HepG2 (cell line): ENCODE measurements around the gene HYLS1. TPM values are rescaled to one million over a fixed set of nuclear protein-coding genes. Genes with fewer than 3 reads are reported as not detected.

Experiments used
- ATAC-seq: fragments of 200-7000 bp; cut with Tn5 transposase; 3 replicates; pipeline ENCODE4 v1.9.1; 2020; ENCODE audit warnings: mild to moderate bottlenecking, moderate library complexity
- BruUV-seq: library from RNA; stranded (reverse); fragments of 400-500 nt; replicated peaks from 2 replicates; lab custom pipeline; 2021; lab: Mats Ljungman, UMichigan
- CTCF ChIA-PET: fragments of 300-600 bp; formaldehyde crosslinking; extraction: SDS; loops from one replicate; lab custom pipeline; 2021; ENCODE audit warnings: low total read pairs, inconsistent platforms, low intra/inter-chr PET ratio; lab: Yijun Ruan, JAX
- POLR2A ChIA-PET: fragments of 350-600 bp; sonication (Branson Sonifier 250); formaldehyde crosslinking; loops from one replicate; lab custom pipeline; 2020; ENCODE audit warnings: antibody characterized with exemption, inconsistent platforms; lab: Yijun Ruan, JAX
- DNase-seq: peaks from one replicate; pipeline ENCODE4 v3.0.0-alpha.2; 2015; ENCODE audit warnings: low spot score
- FAIRE-seq: peaks from 3 replicates; lab custom pipeline; 2011; peaks lifted over from hg19 to GRCh38; lab: Jason Lieb, UNC
- H2AFZ ChIP-seq: one replicate; pipeline ENCODE4 v1.6.1; 2011; ENCODE audit warnings: low read length, inconsistent platforms
- H3K27ac ChIP-seq: fragments of 300-600 bp; 3 replicates; pipeline ENCODE4 v1.8.0; 2011; ENCODE audit warnings: mixed run types, mild to moderate bottlenecking, mixed read lengths, low read length, inconsistent platforms; ENCODE audit not compliant: insufficient read depth; ENCODE audit errors: extremely low read length
- H3K27me3 ChIP-seq, 2 experiments: fragments of 200-600 bp in 1 of 2; 2 replicates in 1 of 2; 3 replicates in 1 of 2; pipeline versions ENCODE4 v1.6.0 to v1.8.0; 2011; ENCODE audit warnings: low read length in 2 of 2, mild to moderate bottlenecking in 2 of 2, moderate library complexity in 2 of 2, inconsistent platforms in 1 of 2; ENCODE audit not compliant: insufficient read depth in 2 of 2, control insufficient read depth in 1 of 2
- H3K36me3 ChIP-seq, 2 experiments: fragments of 200-600 bp in 1 of 2; replicated peaks in 1 of 2; 2 replicates in 1 of 2; 3 replicates in 1 of 2; pipeline versions ENCODE4 v1.5.1 to v1.8.0; 2011; ENCODE audit warnings: low read length in 2 of 2, inconsistent platforms in 1 of 2; ENCODE audit not compliant: insufficient read depth in 2 of 2, control insufficient read depth in 1 of 2
- H3K4me1 ChIP-seq: 2 replicates; pipeline ENCODE4 v1.5.1; 2012; ENCODE audit warnings: low read length, inconsistent platforms; ENCODE audit not compliant: insufficient read depth
- H3K4me2 ChIP-seq: 2 replicates; pipeline ENCODE4 v1.6.0; 2011; ENCODE audit warnings: low read depth, low read length, inconsistent platforms
- H3K4me3 ChIP-seq, 3 experiments: fragments of 200-600 bp in 1 of 3; sonication (generic), shearing (Covaris generic) in 1 of 3; replicated peaks in 1 of 3; 2 replicates each; pipeline ENCODE4 v1.5.1; 2011 to 2016; ENCODE audit warnings: low read length in 3 of 3, inconsistent platforms in 2 of 3, low read depth in 2 of 3, mild to moderate bottlenecking in 2 of 3, control low read depth in 1 of 3, mixed read lengths in 1 of 3; ENCODE audit not compliant: insufficient read depth in 1 of 3
- H3K79me2 ChIP-seq: one replicate; pipeline ENCODE4 v1.6.1; 2011; ENCODE audit warnings: low read length, inconsistent platforms; ENCODE audit not compliant: insufficient read depth
- H3K9ac ChIP-seq: 2 replicates; pipeline ENCODE4 v1.6.0; 2011; ENCODE audit warnings: mild to moderate bottlenecking, low read depth, low read length, inconsistent platforms; ENCODE audit not compliant: insufficient read depth
- H3K9me3 ChIP-seq: 2 replicates; pipeline ENCODE4 v1.5.1; 2012; ENCODE audit warnings: mild to moderate bottlenecking, low read length
- H4K20me1 ChIP-seq: 2 replicates; pipeline ENCODE4 v1.6.0; 2011; ENCODE audit warnings: inconsistent platforms, mild to moderate bottlenecking, low read length, moderate library complexity; ENCODE audit not compliant: insufficient read depth
- HNF4A ChIP-seq: sonication (generic); formaldehyde crosslinking; IDR thresholded peaks from 2 replicates; pipeline ENCODE4 v1.4.0; 2020; ENCODE audit warnings: missing genetic modification reagents
- NAIF1 ChIP-seq: sonication (generic); formaldehyde crosslinking; IDR thresholded peaks from 2 replicates; pipeline ENCODE4 v1.5.0; 2020; ENCODE audit warnings: mild to moderate bottlenecking, missing genetic modification reagents, borderline replicate concordance
- NCOA1 ChIP-seq: sonication (generic); formaldehyde crosslinking; IDR thresholded peaks from 2 replicates; pipeline ENCODE4 v1.9.0; 2021; ENCODE audit warnings: missing genetic modification reagents
- NCOR1 ChIP-seq: fragments of 200-600 bp; sonication (generic); IDR thresholded peaks from 2 replicates; pipeline ENCODE4 v1.7.0; 2017; ENCODE audit warnings: antibody characterized with exemption, low read length, borderline replicate concordance
- ZNF343 ChIP-seq: sonication (generic); formaldehyde crosslinking; IDR thresholded peaks from 2 replicates; pipeline ENCODE4 v1.4.0; 2020; ENCODE audit warnings: mild to moderate bottlenecking, missing genetic modification reagents
- ZNF670 ChIP-seq: sonication (generic); formaldehyde crosslinking; IDR thresholded peaks from 2 replicates; pipeline ENCODE4 v1.8.0; 2022; ENCODE audit warnings: mild to moderate bottlenecking, missing genetic modification reagents, borderline replicate concordance
- WGBS: methylation state at CpG from one replicate; pipeline ENCODE4 v1.1.6; 2017; ENCODE audit warnings: low lambda C conversion rate; 5-methylcytosine and 5-hydroxymethylcytosine counted together
- in situ Hi-C: cut with HindIII; loops from 2 replicates; pipeline ENCODE4 v1.10.0; 2017; ENCODE audit warnings: low pct_unique_long_range_greater_than_20kb; ENCODE audit not compliant: extremely low pct_ligation_motif_present
- intact Hi-C: fragments of 100-400 bp; cut with micrococcal nuclease; formaldehyde crosslinking; loops from one replicate; pipeline ENCODE4 v1.10.0; 2022; ENCODE audit not compliant: unreplicated experiment
- polyA plus RNA-seq, 8 experiments: library from polyadenylated mRNA; depleted of rRNA in 3 of 8; stranded (reverse) in 7 of 8; unstranded in 1 of 8; fragments of >200 nt; fragmentation: Illumina TruSeq in 4 of 8; extraction: Trizol in 4 of 8; gene quantifications; 2 replicates each; pipeline versions ENCODE4 v1.2.1 to v1.2.3, GENCODE V29; 2011 to 2016; ENCODE audit warnings: low read depth in 4 of 8, missing spikeins in 1 of 8, mixed read lengths in 1 of 8; ENCODE audit not compliant: insufficient read depth in 1 of 8
- total RNA-seq, 5 experiments: library from RNA; depleted of rRNA; stranded (reverse); fragments of >200 nt; fragmentation: Illumina TruSeq; extraction: Trizol; gene quantifications; 2 replicates each; pipeline ENCODE4 v1.2.3, GENCODE V29; 2016; ENCODE audit warnings: low read depth in 1 of 5
- TF ChIP-seq, protein P1 (sequence below): sonication (generic); formaldehyde crosslinking; IDR thresholded peaks from 2 replicates; pipeline ENCODE4 v1.4.0; 2020; ENCODE audit warnings: missing genetic modification reagents

Gene HYLS1
- total and polyA plus RNA-seq, 2 of the 13 experiments (the other 11 are each of a cell fraction or from before 2014, with no cell fraction given), result 1.3 to 3.8 TPM

DNA sequence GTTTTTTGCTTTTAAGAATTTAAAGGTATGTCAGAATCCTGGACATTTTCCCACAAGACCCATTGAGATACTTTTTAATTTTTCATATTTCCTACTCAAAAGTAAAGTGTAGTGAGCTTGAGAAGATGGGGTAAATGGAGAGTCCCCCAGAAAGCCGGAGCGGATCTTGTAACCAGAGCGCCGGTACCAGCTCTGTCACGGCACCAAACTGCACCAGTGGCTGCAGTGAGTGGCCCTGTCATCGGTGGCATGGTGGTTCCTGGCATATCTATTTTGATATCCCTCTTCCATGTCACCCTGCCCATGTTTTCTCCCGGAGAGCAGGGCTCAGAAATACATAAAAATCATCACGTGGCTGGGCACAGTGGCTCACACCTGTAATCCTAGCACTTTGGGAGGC, 36.2 kb downstream of the HYLS1 start:
- H3K4me2 ChIP-seq, result no peak overlapping the region
- BruUV-seq, result no TSS peak
- no peaks in the 10 kb centered on the region for H3K79me2 ChIP-seq
- TF ChIP-seq ZNF670 (CRISPR knock-in tag) (no peak), NAIF1 (CRISPR knock-in tag) (no peak)
- ATAC-seq (no peak), FAIRE-seq (no peak), DNase-seq (no peak)
- H2AFZ ChIP-seq, result no peak overlapping the region
- ChIA-PET CTCF (interaction anchor here (1.1 to 2.2 kb wide), 3 partner anchors 138 to 270 kb away, joined by 3 to 24 read pairs (median 14); partner anchors contain the start of gene CDON), POLR2A (interaction anchor here (1.0 kb wide), 1 partner anchor 263 kb away, joined by 3 read pairs; no protein-coding TSS in a partner anchor)
- no peak overlapping the region for H3K4me3 ChIP-seq
- 90% methylated on average over 8 of the region's 8 CpGs for WGBS
- no peaks in the 10 kb centered on the region for H4K20me1 ChIP-seq
- intact Hi-C loops (loop anchor here (1.0 to 2.0 kb wide), 3 partner anchors 19 to 271 kb away; no protein-coding TSS in a partner anchor), in situ Hi-C loops (loop anchor here (5.0 kb wide), 1 partner anchor 264 kb away; no protein-coding TSS in a partner anchor)
- H3K9me3 ChIP-seq, result no peaks in the 10 kb centered on the region
- no peaks in the 10 kb centered on the region for H3K27me3 ChIP-seq
- H3K9ac ChIP-seq, result no peak overlapping the region
- no peaks in the 10 kb centered on the region for H3K36me3 ChIP-seq
- H3K27ac ChIP-seq, result no peak overlapping the region
- peaks cover 67% of the 10 kb centered on the region for H3K4me1 ChIP-seq

DNA sequence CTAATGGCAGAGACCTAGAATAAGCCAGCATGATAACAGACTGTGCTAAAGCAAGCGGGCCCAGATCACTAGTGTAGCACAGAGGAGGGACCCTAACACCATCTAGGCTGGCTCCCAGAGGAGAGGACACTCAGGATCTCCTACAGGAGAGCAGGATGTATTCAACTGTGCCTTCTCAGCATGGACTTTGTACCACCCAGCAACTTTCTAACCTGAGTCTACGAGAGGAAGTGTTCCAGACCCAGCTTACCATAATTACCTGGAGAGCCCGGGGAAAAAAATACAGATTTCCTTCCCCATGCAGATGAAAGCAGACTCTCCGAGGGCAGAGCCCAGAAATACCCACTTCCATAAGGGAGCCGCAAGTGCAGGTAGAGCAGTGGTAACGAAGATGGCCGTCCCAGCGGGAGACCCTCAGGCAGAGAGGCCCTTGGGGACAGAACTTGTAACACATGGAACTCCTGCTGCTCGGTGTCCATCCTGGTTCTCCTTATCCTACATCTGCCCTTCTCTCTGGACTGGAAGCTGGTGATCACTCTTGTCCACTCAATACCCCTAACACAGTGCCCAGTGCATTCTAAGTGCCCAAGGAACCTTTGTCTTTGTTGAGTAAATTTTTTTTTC, 37.0 kb downstream of the HYLS1 start:
- ATAC-seq, result peak; percentile 4; the same call in 2 of the 3 replicates
- CTCF ChIA-PET, result interaction anchor here (2.2 kb wide), 1 partner anchor 137 kb away, joined by 14 read pairs; the partner anchor contains the start of gene CDON
- WGBS, result 74% methylated on average over 9 of the region's 9 CpGs

More for the DNA sequence above, 37.0 kb downstream of the HYLS1 start:
- no peaks in the 10 kb centered on the region for H3K9me3 ChIP-seq
- no peak overlapping the region for H3K9ac ChIP-seq
- FAIRE-seq (no peak), DNase-seq (no peak)
- H2AFZ ChIP-seq, result no peak overlapping the region
- no peak overlapping the region for H3K27ac ChIP-seq
- H3K27me3 ChIP-seq, result no peaks in the 10 kb centered on the region
- intact Hi-C loops, result loop anchor here (2.0 kb wide), 1 partner anchor 18 kb away; no protein-coding TSS in a partner anchor
- peak overlapping the region in 2 of 3 experiments; percentile 15 to 36; a peak in 2 of 6 replicates for H3K4me3 ChIP-seq
- no peaks in the 10 kb centered on the region for H3K79me2 ChIP-seq
- H3K4me1 ChIP-seq, result peaks cover 63% of the 10 kb centered on the region
- no TSS peak for BruUV-seq
- in situ Hi-C loops, result loop anchor here (5.0 kb wide), 1 partner anchor 263 kb away; no protein-coding TSS in a partner anchor
- POLR2A ChIA-PET, result interaction anchor here (0.9 to 1.8 kb wide), 6 partner anchors 37 to 380 kb away, joined by 3 to 8 read pairs (median 4); partner anchors contain the start of genes DCPS and HYLS1
- TF ChIP-seq, protein P1, sequence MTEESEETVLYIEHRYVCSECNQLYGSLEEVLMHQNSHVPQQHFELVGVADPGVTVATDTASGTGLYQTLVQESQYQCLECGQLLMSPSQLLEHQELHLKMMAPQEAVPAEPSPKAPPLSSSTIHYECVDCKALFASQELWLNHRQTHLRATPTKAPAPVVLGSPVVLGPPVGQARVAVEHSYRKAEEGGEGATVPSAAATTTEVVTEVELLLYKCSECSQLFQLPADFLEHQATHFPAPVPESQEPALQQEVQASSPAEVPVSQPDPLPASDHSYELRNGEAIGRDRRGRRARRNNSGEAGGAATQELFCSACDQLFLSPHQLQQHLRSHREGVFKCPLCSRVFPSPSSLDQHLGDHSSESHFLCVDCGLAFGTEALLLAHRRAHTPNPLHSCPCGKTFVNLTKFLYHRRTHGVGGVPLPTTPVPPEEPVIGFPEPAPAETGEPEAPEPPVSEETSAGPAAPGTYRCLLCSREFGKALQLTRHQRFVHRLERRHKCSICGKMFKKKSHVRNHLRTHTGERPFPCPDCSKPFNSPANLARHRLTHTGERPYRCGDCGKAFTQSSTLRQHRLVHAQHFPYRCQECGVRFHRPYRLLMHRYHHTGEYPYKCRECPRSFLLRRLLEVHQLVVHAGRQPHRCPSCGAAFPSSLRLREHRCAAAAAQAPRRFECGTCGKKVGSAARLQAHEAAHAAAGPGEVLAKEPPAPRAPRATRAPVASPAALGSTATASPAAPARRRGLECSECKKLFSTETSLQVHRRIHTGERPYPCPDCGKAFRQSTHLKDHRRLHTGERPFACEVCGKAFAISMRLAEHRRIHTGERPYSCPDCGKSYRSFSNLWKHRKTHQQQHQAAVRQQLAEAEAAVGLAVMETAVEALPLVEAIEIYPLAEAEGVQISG (CRISPR knock-in tag), result 0 out of 2 replicates have a peak, but pooled peaks have one; percentile 10
- TF ChIP-seq NCOR1 (0 out of 2 replicates have a peak, but pooled peaks have one; percentile 20), HNF4A (CRISPR knock-in tag) (peak; percentile 51), ZNF343 (no peak), NCOA1 (CRISPR knock-in tag) (no peak)
- H3K4me2 ChIP-seq, result peak overlapping the region; percentile 67
- no peaks in the 10 kb centered on the region for H4K20me1 ChIP-seq
- H3K36me3 ChIP-seq, result no peaks in the 10 kb centered on the region
